GM12864 (cell line): Measurements from ENCODE around the gene SSRP1.

Source experiments
- DNase-seq: peaks from one replicate; pipeline ENCODE4 v3.0.0-alpha.2; 2011; ENCODE audit warnings: low read depth
- H3K4me3 ChIP-seq: 2 replicates; pipeline ENCODE4 v1.5.1; 2011; ENCODE audit warnings: mild to moderate bottlenecking, low read depth, low read length, control low read depth
- TF ChIP-seq, protein P1 (sequence below): IDR thresholded peaks from 2 replicates; pipeline ENCODE4 v1.5.1; 2011; ENCODE audit warnings: low read depth, mild to moderate bottlenecking, moderate library complexity, low read length, control low read depth, inconsistent platforms; ENCODE audit errors: missing control alignments

Gene SSRP1

DNA sequence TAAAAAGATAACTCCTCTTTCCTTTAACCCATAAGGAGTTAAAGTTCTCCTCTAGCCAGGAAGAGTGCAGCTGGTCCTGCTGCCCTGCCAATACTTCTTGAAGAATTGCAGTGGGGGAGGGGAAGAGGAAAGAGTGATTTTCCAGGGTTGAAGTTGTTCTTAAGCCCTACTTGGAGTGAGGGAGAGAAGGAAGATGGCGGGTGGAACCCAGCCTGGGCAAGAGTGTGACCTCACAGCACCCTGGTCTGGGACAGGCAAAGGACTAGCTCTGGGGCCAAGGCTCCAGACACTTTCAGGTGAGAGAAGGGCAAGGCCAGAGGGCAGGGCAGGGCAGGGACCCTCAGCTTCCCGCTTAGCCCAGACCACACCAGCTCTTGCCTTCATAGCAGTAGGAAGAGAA lies 17.5 kb downstream of the SSRP1 start:
- TF ChIP-seq, protein P1, sequence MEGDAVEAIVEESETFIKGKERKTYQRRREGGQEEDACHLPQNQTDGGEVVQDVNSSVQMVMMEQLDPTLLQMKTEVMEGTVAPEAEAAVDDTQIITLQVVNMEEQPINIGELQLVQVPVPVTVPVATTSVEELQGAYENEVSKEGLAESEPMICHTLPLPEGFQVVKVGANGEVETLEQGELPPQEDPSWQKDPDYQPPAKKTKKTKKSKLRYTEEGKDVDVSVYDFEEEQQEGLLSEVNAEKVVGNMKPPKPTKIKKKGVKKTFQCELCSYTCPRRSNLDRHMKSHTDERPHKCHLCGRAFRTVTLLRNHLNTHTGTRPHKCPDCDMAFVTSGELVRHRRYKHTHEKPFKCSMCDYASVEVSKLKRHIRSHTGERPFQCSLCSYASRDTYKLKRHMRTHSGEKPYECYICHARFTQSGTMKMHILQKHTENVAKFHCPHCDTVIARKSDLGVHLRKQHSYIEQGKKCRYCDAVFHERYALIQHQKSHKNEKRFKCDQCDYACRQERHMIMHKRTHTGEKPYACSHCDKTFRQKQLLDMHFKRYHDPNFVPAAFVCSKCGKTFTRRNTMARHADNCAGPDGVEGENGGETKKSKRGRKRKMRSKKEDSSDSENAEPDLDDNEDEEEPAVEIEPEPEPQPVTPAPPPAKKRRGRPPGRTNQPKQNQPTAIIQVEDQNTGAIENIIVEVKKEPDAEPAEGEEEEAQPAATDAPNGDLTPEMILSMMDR = no peak
- DNase-seq = no peak
- H3K4me3 ChIP-seq = no peak overlapping the region

DNA sequence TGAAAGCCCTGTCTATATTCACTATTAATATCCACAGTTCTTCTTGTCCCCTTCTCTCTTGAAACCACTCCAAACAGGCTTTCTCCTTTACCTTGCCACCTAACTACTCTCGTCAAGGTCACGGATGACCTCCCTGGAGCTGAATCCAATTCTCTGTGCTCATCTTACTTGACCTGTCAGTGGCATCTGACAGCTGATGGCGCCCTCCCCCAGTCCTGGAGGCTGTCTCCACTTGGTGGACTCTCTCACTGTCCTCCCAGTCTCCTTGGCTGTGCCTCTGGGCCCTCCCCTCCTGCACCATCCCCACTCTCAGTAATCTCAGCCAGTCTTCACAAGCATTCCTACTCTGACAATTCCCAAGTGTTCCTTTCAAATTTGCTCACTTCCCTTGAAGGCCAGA lies 19.7 kb downstream of the SSRP1 start:
- no peak for DNase-seq
- no peak overlapping the region for H3K4me3 ChIP-seq
- TF ChIP-seq, protein P1 = no peak

DNA sequence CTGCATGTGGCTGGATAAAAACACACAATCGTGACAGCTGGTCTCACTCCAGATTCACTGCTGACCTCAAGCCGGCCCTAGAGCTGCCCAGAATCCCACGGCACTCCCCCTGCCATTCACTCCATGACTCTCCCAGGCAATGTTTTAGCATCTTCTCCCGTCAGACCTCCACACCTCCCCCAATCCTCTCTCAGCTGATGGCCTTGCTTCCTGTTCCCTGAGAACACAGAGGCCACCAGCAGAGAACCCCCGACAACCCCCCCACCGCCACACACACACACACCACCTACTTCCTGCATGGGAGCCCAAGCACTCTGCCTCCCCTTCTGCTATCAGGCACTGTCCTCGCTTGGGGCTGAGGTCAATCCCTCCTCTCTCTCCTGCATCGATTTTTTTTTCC lies 20.2 kb downstream of the SSRP1 start:
- TF ChIP-seq, protein P1 = no peak
- no peak overlapping the region for H3K4me3 ChIP-seq
- DNase-seq = no peak

DNA sequence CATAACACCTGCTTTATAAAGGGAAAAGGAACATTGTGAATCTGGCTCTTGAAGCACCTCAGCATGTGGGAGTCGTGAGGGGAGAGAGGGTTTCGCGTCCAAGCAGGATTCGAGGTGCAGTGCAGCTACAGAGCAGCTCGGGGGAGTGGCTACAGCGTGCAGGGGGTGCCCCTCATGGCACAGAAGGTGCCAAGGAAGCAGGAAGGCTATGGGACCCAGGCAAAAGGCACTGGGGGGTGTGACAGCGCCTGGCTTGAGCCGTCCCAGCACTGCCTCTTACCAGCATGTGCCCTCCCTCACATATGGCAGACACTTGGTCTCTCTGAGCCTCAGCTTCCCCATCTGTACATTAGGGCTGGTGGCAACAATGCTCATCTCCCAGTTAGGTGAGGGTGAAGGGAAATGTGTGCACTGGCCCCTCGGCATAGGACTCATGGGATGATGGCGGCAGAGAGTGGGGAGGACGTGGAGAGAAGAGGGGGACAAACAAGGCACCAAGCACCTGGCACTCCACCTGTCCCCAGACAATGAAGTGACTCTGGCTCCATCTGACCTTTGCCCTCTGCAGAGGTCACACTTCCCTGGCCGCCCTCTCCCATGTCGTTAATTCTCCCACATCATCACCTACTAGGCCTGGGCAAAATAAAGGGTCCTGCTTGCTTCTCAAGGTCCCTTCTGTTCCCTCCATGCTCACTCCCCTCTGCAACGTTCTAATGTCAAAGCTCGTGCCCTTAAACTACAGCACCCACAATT lies 21.3 kb downstream of the SSRP1 start:
- DNase-seq = no peak
- TF ChIP-seq, protein P1 = no peak
- no peak overlapping the region for H3K4me3 ChIP-seq

DNA sequence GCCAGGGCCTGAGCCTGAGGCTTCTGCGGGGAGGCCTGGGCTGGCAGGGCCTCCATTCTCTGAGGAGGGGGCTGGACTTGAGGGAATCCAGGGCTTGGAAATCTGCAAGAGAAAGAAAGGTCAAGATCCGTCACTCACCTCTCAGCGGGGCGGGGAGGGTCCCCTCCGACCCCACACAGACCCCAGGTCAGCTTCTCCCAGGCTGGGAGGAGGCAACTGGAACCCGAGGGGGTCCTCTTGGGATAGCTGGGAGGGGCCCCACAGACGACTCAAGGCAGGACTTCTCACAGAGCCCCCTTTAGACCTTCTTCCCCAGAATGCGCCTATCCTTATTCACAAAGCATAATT lies 21.9 kb downstream of the SSRP1 start:
- no peak overlapping the region for H3K4me3 ChIP-seq
- no peak for DNase-seq
- TF ChIP-seq, protein P1 = no peak

DNA sequence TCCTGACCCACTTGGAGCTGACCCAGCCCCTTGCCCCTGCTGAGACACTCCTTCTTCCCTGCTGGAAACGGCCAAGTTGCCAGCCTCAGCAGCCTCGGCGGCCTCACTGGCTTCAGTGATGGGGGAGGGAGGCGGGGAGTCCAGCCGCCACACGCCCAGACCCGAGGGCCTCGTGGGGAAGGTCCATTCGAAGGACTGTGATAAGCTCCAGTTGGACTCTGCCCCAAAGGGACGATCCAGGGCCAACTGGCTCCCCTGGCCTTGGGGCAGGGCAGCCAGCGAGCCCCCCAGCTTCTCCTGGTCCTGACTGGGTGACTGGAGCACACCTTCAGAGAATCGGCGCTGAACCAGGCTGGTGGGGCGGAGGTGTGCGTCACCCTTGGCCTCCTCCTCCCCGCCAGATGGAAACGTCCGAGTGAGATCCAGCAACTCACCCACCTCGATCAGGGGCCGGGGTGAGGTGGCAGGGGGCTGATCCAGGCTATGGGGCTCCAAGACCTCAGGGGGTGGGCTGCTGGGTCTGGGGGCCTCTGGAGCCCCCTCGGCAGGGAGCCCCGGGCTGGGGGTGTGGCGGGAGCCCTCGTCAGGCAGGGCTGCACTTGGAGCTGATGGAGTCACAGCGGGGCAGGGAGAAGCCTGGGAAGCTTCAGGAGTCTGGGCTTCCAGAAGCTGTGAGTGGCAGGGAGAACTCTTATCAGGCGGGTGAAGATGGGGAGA lies 22.5 kb downstream of the SSRP1 start:
- no peak for DNase-seq
- TF ChIP-seq, protein P1 = no peak
- no peak overlapping the region for H3K4me3 ChIP-seq
